Measurements from ENCODE around the gene CLPTM1. TPM values are rescaled to one million over a fixed set of nuclear protein-coding genes. Genes with fewer than 3 reads are reported as not detected.

Gene CLPTM1
- total and polyA plus RNA-seq, 2 donors from 2014 or later: 107 to 142 TPM

DNA sequence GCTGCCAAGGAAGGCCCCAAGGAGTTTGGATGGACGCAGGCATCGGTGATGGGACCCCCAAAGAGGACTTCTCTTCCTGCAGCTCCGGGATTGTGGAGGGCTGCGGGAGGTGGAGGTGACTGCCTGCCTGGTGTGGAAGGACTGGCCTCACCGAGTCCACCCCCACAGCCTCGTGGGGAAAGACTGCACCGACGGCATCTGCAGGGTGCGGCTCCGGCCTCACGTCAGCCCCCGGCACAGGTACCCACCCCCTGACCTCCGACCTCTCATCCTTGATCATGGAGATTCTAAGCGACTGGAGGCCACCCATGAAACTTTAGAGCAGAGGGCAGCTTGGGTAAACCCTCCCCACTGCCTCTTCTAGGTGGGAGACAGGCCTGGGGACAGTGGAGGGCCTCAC, 66.8 kb downstream of the CLPTM1 start:
- FAIRE-seq: no peak
- intact Hi-C loops (cut with DNase I): no loop called here
- Histone ChIP-seq H3K27ac (ENCODE audit: low read depth in 2 of 2, low read length in 2 of 2) (no peak overlapping the region), H3K9me3 (ENCODE audit: control insufficient read depth in 2 of 3, insufficient read depth in 1 of 3, low read length in 3 of 3) (no peaks in the 10 kb centered on the region), H3K36me3 (ENCODE audit: control insufficient read depth in 2 of 3, insufficient read depth in 3 of 3, low read length in 3 of 3) (no peaks in the 10 kb centered on the region), H3K27me3 (ENCODE audit: control insufficient read depth, insufficient read depth, low read length) (no peaks in the 10 kb centered on the region), H3K4me1 (ENCODE audit: control insufficient read depth in 2 of 3, insufficient read depth in 2 of 3, low read depth in 1 of 3, low read length in 3 of 3) (no peaks in the 10 kb centered on the region), H3K4me3 (ENCODE audit: low read length in 3 of 3) (no peak overlapping the region), H3K9ac (ENCODE audit: low read length in 3 of 3) (no peak overlapping the region)
- DNase-seq: no peak
- TF ChIP-seq CTCF (IDR thresholded peaks at IDR 0.05; ENCODE audit: borderline replicate concordance, extremely low read depth, insufficient read depth): no peak

DNA sequence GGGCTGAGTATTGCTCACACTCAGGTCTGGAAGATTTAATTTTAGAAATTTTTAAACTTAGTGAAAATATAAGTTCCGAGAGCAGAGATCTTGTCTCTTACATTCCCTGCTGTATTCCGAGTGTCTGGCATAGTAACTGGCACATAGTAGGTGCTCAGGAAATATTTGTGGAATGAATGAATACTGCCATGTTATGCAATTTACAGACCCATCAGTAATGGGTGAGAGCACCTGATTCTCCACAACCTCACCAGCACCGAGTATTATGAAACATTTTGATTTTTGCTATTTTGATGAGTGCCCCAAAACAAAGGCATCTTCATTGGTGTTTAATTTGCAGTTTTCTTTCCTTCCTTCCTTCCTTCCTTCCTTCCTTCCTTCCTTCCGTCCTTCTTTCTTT, 67.9 kb downstream of the CLPTM1 start:
- Histone ChIP-seq H3K4me3 (ENCODE audit: low read length in 3 of 3) (no peak overlapping the region), H3K9me3 (ENCODE audit: control insufficient read depth in 2 of 3, insufficient read depth in 1 of 3, low read length in 3 of 3) (no peaks in the 10 kb centered on the region), H3K36me3 (ENCODE audit: control insufficient read depth in 2 of 3, insufficient read depth in 3 of 3, low read length in 3 of 3) (no peaks in the 10 kb centered on the region), H3K9ac (ENCODE audit: low read length in 3 of 3) (no peak overlapping the region), H3K27me3 (ENCODE audit: control insufficient read depth, insufficient read depth, low read length) (no peaks in the 10 kb centered on the region), H3K27ac (ENCODE audit: low read depth in 2 of 2, low read length in 2 of 2) (no peak overlapping the region), H3K4me1 (ENCODE audit: control insufficient read depth in 2 of 3, insufficient read depth in 2 of 3, low read depth in 1 of 3, low read length in 3 of 3) (no peaks in the 10 kb centered on the region)
- no peak for FAIRE-seq
- DNase-seq: no peak
- no peak for TF ChIP-seq CTCF (IDR thresholded peaks at IDR 0.05; ENCODE audit: borderline replicate concordance, extremely low read depth, insufficient read depth)
- intact Hi-C loops (cut with DNase I): no loop called here

GRCh38 chr19:45025264-45025663, 70.1 kb downstream of the CLPTM1 start:
- intact Hi-C loops (cut with DNase I): no loop called here
- H3K9me3 ChIP-seq (ENCODE audit: control insufficient read depth in 2 of 3, insufficient read depth in 1 of 3, low read length in 3 of 3): no peaks in the 10 kb centered on the region

More at GRCh38 chr19:45025264-45025663, 70.1 kb downstream of the CLPTM1 start:
- Histone ChIP-seq H3K4me3 (ENCODE audit: low read length in 3 of 3) (no peak overlapping the region), H3K27ac (ENCODE audit: low read depth in 2 of 2, low read length in 2 of 2) (no peak overlapping the region), H3K36me3 (ENCODE audit: control insufficient read depth in 2 of 3, insufficient read depth in 3 of 3, low read length in 3 of 3) (peaks cover 0 to 6% (median 5%) of the 10 kb centered on the region in 3 donors), H3K4me1 (ENCODE audit: control insufficient read depth in 2 of 3, insufficient read depth in 2 of 3, low read depth in 1 of 3, low read length in 3 of 3) (no peaks in the 10 kb centered on the region), H3K27me3 (ENCODE audit: control insufficient read depth, insufficient read depth, low read length) (no peaks in the 10 kb centered on the region), H3K9ac (ENCODE audit: low read length in 3 of 3) (no peak overlapping the region)
- TF ChIP-seq CTCF (IDR thresholded peaks at IDR 0.05; ENCODE audit: borderline replicate concordance, extremely low read depth, insufficient read depth): no peak
- FAIRE-seq: no peak
- no peak for DNase-seq

Data from kidney (tissue), 14 donors.